Activated T-helper 1 cell treated with anti-CD3 and anti-CD28 coated beads, Interleukin-12 subunit alpha, Interleukin-12 subunit beta, Interleukin-2, Interleukin-4 antibody, amounts not matched to agents 30 ng/mL and 10 ng/mL and 1 ng/mL, durations not matched to agents 14 hours and 24 hours and 36 hours (primary cell): ENCODE measurements around the gene NEUROG1. TPM values are rescaled to one million over a fixed set of nuclear protein-coding genes. Genes with fewer than 3 reads are reported as not detected.

Source experiments
- DNase-seq: peaks from one replicate; pipeline ENCODE4 v3.0.0; 2021; ENCODE audit warnings: low spot score
- H3K27ac Mint-ChIP-seq: one replicate; pipeline ENCODE4 v1.8.0; 2021; ENCODE audit warnings: mild to moderate bottlenecking, mixed read lengths
- H3K27me3 Mint-ChIP-seq: one replicate; pipeline ENCODE4 v1.8.0; 2022; ENCODE audit warnings: mild to moderate bottlenecking, moderate library complexity, mixed read lengths; ENCODE audit not compliant: insufficient read depth
- H3K36me3 Mint-ChIP-seq: one replicate; pipeline ENCODE4 v1.8.0; 2021; ENCODE audit warnings: low read depth, mixed read lengths
- H3K4me1 Mint-ChIP-seq: one replicate; pipeline ENCODE4 v1.8.0; 2021; ENCODE audit warnings: low read depth, mixed read lengths
- H3K4me3 Mint-ChIP-seq: one replicate; pipeline ENCODE4 v1.8.0; 2021; ENCODE audit warnings: mild to moderate bottlenecking, moderate library complexity, mixed read lengths
- H3K9me3 Mint-ChIP-seq: one replicate; pipeline ENCODE4 v1.8.0; 2021; ENCODE audit warnings: mixed read lengths
- intact Hi-C: fragments of 100-400 bp; cut with micrococcal nuclease; formaldehyde crosslinking; loops from one replicate; pipeline ENCODE4 v1.15.1; 2024
- total RNA-seq: library from RNA; stranded (reverse); gene quantifications from 2 replicates; pipeline ENCODE4 v1.2.3, GENCODE V29; 2022

Gene NEUROG1, protein sequence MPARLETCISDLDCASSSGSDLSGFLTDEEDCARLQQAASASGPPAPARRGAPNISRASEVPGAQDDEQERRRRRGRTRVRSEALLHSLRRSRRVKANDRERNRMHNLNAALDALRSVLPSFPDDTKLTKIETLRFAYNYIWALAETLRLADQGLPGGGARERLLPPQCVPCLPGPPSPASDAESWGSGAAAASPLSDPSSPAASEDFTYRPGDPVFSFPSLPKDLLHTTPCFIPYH
- not detected in 2 replicates for total RNA-seq

- Mint-ChIP-seq H3K36me3 (peaks cover 1% of the 10 kb centered on the region), H3K27ac (no peak within 1 kb of the TSS), H3K27me3 (peaks cover 83% of the 10 kb centered on the region), H3K4me1 (no peaks in the 10 kb centered on the region), H3K4me3 (no peak within 1 kb of the TSS), H3K9me3 (no peaks in the 10 kb centered on the region)
- intact Hi-C loops: loop anchor here (1.0 to 2.0 kb wide), 2 partner anchors 29 to 45 kb away; no protein-coding TSS in a partner anchor
- no peak for DNase-seq
Measured at GRCh38 chr5:135535820-135536801, at the start of gene NEUROG1. Gene NEUROG1, minus strand, starts transcription at chr5:135535964. Its CDS starts 274 bp downstream, at chr5:135535690.

- Mint-ChIP-seq H3K27ac (no peak overlapping the region), H3K4me3 (no peak overlapping the region), H3K27me3 (peaks cover 17% of the 10 kb centered on the region), H3K4me1 (no peaks in the 10 kb centered on the region), H3K36me3 (no peaks in the 10 kb centered on the region), H3K9me3 (no peaks in the 10 kb centered on the region)
- intact Hi-C loops: no loop called here
- DNase-seq: no peak
Measured at GRCh38 chr5:135584918-135585317, 49.2 kb upstream of the NEUROG1 start.

- Mint-ChIP-seq H3K4me3 (no peak overlapping the region), H3K27ac (no peak overlapping the region), H3K36me3 (no peaks in the 10 kb centered on the region), H3K27me3 (peaks cover 22% of the 10 kb centered on the region), H3K4me1 (no peaks in the 10 kb centered on the region), H3K9me3 (no peaks in the 10 kb centered on the region)
- no peak for DNase-seq
- intact Hi-C loops: no loop called here
Measured at GRCh38 chr5:135584276-135584675, 48.5 kb upstream of the NEUROG1 start.

DNA sequence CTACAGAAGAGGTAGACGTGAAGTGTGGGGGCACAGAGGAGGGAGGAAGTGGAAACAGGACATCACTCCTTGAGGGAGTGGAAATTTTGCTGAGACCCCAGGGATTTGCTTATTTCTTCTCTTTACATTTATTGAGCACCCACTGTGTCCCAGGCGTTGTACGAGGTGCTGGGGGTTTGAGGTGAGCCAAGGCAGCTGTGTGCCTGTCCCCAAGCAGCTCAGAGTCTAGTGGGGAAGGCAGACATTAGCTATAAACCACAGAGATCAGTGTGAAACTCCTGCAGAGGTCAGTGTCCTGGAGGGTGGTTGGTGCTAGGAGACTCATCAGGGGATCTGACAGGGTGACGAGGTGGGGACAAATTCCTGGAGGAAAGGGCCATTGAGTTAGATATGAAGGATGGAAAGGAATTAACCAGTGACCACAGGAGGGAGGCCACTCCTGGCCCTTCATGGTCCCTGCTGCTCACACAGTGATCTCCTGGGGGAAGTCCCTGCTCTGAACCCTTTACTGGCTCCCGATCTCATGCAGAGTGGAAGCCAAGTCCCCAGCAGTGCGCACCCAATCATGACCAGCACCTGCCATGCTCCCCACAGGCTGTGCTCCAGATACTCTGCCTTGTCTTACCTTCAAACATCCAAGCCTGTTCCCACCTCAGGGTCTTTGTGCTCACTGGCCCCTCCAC lies 46.5 kb upstream of the NEUROG1 start:
- no peak for DNase-seq
- H3K4me1 Mint-ChIP-seq: no peaks in the 10 kb centered on the region
- intact Hi-C loops: no loop called here
- peaks cover 37% of the 10 kb centered on the region for H3K27me3 Mint-ChIP-seq
- H3K4me3 Mint-ChIP-seq: no peak overlapping the region
- no peak overlapping the region for H3K27ac Mint-ChIP-seq
- H3K9me3 Mint-ChIP-seq: no peaks in the 10 kb centered on the region
- no peaks in the 10 kb centered on the region for H3K36me3 Mint-ChIP-seq

DNA sequence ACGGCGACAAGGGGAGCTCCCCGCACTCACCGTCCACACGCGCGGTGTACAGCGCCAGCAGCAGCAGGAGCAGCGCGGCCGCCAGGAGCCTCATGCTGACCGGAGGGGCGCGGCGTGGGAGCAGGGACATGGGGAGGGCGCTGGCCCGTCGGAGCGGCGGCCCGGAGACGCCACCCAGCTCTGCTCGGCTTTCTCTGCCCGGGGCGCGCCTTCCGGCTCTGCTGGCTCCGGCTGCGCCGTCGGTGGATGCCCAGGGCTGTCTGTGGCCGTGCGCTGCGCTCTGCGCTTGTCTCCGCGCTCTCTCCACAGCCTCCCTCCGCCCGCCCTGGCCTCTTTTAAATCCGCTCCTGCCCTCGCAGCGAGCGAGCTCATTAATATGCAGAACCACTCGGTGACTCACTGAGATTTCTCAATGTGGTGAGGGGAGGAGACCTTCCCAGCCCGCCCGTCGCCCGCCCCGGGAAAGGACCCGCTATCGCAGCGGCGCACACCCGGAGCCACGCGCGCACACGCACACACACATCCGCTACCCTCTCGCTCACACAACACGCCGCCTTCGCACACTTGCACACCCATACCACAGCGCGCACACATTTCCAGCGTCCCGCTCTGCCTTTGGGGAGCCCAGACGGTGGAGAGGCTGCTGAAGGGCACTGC lies 43.0 kb upstream of the NEUROG1 start, which contains the start of gene CXCL14:
Gene CXCL14 (minus strand): TSS at position 307 of the 657 bp plus-strand sequence. CDS start 213 bp downstream, at position 94.
- Mint-ChIP-seq H3K4me1 (no peaks in the 10 kb centered on the region), H3K27ac (no peak within 1 kb of the TSS)

DNA sequence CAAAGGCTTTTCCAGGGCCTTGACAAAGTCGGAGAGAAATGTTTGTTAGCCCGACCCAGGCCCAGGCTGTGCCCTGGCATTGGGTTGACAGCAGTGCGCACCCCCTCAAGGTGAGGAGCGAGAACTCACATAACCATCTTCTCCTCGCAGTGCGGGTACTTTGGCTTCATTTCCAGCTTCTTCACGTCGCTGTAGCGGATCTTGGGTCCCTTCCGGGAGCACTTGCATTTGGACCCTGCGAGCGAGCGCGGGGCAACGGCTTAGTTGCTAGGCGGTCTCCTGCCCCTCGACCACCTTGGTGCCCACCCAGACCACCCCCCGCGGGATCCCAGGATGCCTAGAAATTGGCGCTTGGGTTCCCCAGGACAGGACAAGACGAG lies 42.5 kb upstream of the NEUROG1 start:
- H3K4me3 Mint-ChIP-seq: no peak overlapping the region
- intact Hi-C loops: no loop called here
- no peaks in the 10 kb centered on the region for H3K36me3 Mint-ChIP-seq
- H3K27me3 Mint-ChIP-seq: peaks cover 37% of the 10 kb centered on the region
- no peaks in the 10 kb centered on the region for H3K9me3 Mint-ChIP-seq
- no peaks in the 10 kb centered on the region for H3K4me1 Mint-ChIP-seq
- no peak for DNase-seq
- H3K27ac Mint-ChIP-seq: no peak overlapping the region

More for the DNA sequence above, 43.0 kb upstream of the NEUROG1 start, which contains the start of gene CXCL14:
- intact Hi-C loops: no loop called here
- H3K27me3 Mint-ChIP-seq: peaks cover 37% of the 10 kb centered on the region
- H3K36me3 Mint-ChIP-seq: no peaks in the 10 kb centered on the region
- H3K4me3 Mint-ChIP-seq: no peak within 1 kb of the TSS
- no peak for DNase-seq
- H3K9me3 Mint-ChIP-seq: no peaks in the 10 kb centered on the region

DNA sequence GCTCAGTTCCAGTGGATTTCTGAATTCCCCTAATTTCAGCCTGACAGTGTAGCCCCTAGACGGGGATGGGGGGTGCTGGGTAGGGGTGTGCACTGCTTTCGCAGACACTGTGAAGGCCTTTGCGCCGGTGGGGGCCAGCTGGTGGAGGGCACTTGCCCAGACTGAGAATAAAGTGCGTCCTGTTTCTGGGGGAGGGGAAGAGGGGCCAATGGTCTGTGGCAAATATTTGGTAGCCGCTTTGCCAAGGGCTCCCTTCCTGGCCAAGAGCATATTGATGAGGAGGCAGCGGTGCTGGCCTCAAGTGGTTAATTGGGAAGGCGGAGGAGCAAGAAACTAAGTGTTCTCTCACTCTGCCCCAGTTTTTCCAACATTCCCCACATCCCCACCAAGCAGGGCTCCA lies 41.7 kb upstream of the NEUROG1 start:
- DNase-seq: no peak
- Mint-ChIP-seq H3K27me3 (peaks cover 35% of the 10 kb centered on the region), H3K4me3 (no peak overlapping the region), H3K27ac (no peak overlapping the region), H3K9me3 (no peaks in the 10 kb centered on the region), H3K4me1 (no peaks in the 10 kb centered on the region), H3K36me3 (no peaks in the 10 kb centered on the region)
- intact Hi-C loops: no loop called here

DNA sequence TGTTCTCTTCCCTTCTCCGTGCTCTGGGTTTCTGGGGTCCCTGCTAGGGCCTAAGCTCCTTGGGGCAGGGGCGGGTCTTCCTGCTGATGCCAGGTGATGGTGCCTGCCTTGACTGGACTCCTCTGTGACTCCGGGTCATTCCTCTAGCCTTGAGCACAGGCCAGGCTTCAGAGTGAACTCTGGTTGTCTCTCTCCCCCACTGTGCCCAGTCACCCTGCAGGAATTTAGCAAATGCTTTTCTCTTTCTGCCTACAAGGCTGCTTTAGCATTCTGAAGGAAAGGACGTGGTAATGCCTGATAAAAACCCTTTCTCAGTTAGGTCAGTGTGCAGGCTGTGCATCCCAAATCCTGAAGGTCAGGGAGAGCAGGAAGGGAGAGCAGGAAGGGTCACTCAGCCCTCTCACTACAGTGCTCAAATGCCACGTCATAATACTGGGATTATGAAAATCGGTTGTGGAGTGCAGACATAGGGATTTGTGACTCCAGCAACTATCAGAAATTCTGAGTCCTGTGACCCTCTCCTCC lies 40.4 kb upstream of the NEUROG1 start:
- H3K27ac Mint-ChIP-seq: no peak overlapping the region
- intact Hi-C loops: no loop called here
- H3K4me1 Mint-ChIP-seq: no peaks in the 10 kb centered on the region
- DNase-seq: no peak
- H3K9me3 Mint-ChIP-seq: no peaks in the 10 kb centered on the region
- peaks cover 30% of the 10 kb centered on the region for H3K27me3 Mint-ChIP-seq
- no peak overlapping the region for H3K4me3 Mint-ChIP-seq
- H3K36me3 Mint-ChIP-seq: no peaks in the 10 kb centered on the region

GRCh38 chr5:135574493-135574892 lies 38.7 kb upstream of the NEUROG1 start:
- intact Hi-C loops: no loop called here
- no peak overlapping the region for H3K4me3 Mint-ChIP-seq
- H3K27ac Mint-ChIP-seq: no peak overlapping the region
- DNase-seq: no peak
- H3K9me3 Mint-ChIP-seq: no peaks in the 10 kb centered on the region
- no peaks in the 10 kb centered on the region for H3K4me1 Mint-ChIP-seq
- peaks cover 21% of the 10 kb centered on the region for H3K27me3 Mint-ChIP-seq
- H3K36me3 Mint-ChIP-seq: no peaks in the 10 kb centered on the region

DNA sequence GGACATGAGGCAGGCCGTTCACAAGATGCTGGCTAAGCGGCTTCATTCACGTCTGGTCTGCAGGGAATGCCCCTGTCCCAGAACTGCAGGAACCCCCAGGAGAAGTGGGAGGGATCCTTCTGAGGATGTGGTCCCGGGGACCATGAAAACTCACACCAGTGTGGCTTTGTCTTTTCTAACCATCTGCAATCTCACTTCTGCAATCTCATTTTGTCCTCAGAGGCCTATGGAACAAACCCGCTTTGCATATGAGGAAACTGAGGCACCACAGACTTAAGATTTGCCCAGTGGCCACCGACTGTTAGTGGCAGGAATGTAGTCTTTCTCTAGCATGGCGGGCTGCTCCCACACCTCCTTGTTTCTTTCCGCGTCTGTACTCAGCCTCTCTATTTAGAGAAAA lies 36.1 kb upstream of the NEUROG1 start:
- Mint-ChIP-seq H3K4me1 (no peaks in the 10 kb centered on the region), H3K36me3 (no peaks in the 10 kb centered on the region), H3K27ac (no peak overlapping the region), H3K27me3 (peaks cover under 1% of the 10 kb centered on the region), H3K4me3 (no peak overlapping the region), H3K9me3 (no peaks in the 10 kb centered on the region)
- no peak for DNase-seq
- intact Hi-C loops: no loop called here

DNA sequence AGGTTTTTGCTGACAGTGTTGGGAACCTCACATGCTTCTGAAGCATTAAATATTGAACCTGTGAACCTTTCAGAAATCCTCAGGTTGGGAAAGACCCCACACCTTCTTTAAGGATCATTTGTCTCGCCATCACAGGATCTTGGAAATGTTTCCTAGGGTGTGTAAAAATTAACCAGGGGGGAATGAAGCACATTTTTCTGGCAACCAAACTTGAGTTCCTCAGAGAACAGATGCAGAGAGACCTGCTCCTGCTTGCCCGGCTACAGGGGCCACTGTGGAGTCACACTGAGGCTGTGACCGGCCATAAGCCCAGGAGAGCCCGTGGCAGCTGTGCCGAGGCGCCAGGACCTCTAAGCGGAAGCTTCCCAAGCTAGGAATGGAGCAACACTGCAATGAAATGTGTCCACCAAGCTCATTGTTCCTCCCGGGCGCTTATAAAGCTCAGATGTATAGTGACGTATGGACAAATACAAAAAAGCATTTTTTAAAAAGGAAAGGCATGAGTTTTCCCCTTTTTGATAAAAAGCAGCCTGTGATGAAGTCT lies 35.4 kb upstream of the NEUROG1 start:
- Mint-ChIP-seq H3K9me3 (no peaks in the 10 kb centered on the region), H3K36me3 (no peaks in the 10 kb centered on the region), H3K27ac (no peak overlapping the region), H3K4me1 (peaks cover 3% of the 10 kb centered on the region), H3K27me3 (no peaks in the 10 kb centered on the region), H3K4me3 (no peak overlapping the region)
- no peak for DNase-seq
- intact Hi-C loops: no loop called here

DNA sequence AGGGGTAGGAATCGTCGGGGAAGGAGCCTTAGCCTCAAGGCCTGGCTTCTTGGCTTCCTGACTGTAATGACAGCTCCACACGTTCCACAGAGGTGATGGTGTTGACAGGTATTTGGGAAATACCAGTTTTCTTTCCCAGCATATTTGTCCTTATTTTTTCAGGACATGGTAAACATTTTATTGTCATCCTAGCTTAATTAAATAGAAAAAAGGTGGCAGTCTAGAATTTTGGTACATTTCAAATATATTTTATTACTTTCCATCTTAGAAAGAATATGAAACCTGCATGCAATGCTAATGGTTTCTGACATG lies 34.6 kb upstream of the NEUROG1 start:
- Mint-ChIP-seq H3K36me3 (no peaks in the 10 kb centered on the region), H3K4me1 (peaks cover 5% of the 10 kb centered on the region), H3K4me3 (no peak overlapping the region), H3K27ac (no peak overlapping the region), H3K9me3 (no peaks in the 10 kb centered on the region), H3K27me3 (no peaks in the 10 kb centered on the region)
- intact Hi-C loops: no loop called here
- no peak for DNase-seq
